ES-I3 (cell line): ENCODE measurements around the gene LMF1.

Experiments used
- H3K36me3 ChIP-seq: 2 replicates; pipeline ENCODE4 v1.6.1; 2013; ENCODE audit warnings: mild to moderate bottlenecking, low read length, control low read depth, moderate library complexity; ENCODE audit not compliant: insufficient read depth
- H3K4me1 ChIP-seq: 2 replicates; pipeline ENCODE4 v1.6.1; 2013; ENCODE audit warnings: mild to moderate bottlenecking, control low read depth, low read length; ENCODE audit not compliant: insufficient read depth
- H3K9ac ChIP-seq: 2 replicates; pipeline ENCODE4 v1.6.1; 2013; ENCODE audit warnings: low read depth, mild to moderate bottlenecking, low read length, moderate library complexity
- H3K9me3 ChIP-seq: 2 replicates; pipeline ENCODE4 v1.6.1; 2013; ENCODE audit warnings: mild to moderate bottlenecking, low read length, moderate library complexity; ENCODE audit not compliant: control insufficient read depth, insufficient read depth

The LMF1 gene

GRCh38 chr16:911604-912321, 59.0 kb downstream of the LMF1 start:
- H3K4me1 ChIP-seq: no peaks in the 10 kb centered on the region
- no peak overlapping the region for H3K9ac ChIP-seq
- no peaks in the 10 kb centered on the region for H3K36me3 ChIP-seq
- no peaks in the 10 kb centered on the region for H3K9me3 ChIP-seq

GRCh38 chr16:911101-911500, 59.7 kb downstream of the LMF1 start:
- H3K9ac ChIP-seq: no peak overlapping the region
- no peaks in the 10 kb centered on the region for H3K9me3 ChIP-seq
- no peaks in the 10 kb centered on the region for H3K4me1 ChIP-seq
- H3K36me3 ChIP-seq: no peaks in the 10 kb centered on the region

- H3K9ac ChIP-seq: no peak overlapping the region
- H3K36me3 ChIP-seq: no peaks in the 10 kb centered on the region
- H3K9me3 ChIP-seq: no peaks in the 10 kb centered on the region
- H3K4me1 ChIP-seq: no peaks in the 10 kb centered on the region
Measured at GRCh38 chr16:910181-910580, 60.6 kb downstream of the LMF1 start.

GRCh38 chr16:909281-910000, 61.3 kb downstream of the LMF1 start:
- no peaks in the 10 kb centered on the region for H3K9me3 ChIP-seq
- no peaks in the 10 kb centered on the region for H3K4me1 ChIP-seq
- no peaks in the 10 kb centered on the region for H3K36me3 ChIP-seq
- H3K9ac ChIP-seq: no peak overlapping the region

- Histone ChIP-seq H3K4me1 (no peaks in the 10 kb centered on the region), H3K9ac (no peak overlapping the region), H3K36me3 (no peaks in the 10 kb centered on the region), H3K9me3 (no peaks in the 10 kb centered on the region)
Measured at GRCh38 chr16:908526-909155, 62.1 kb downstream of the LMF1 start.

GRCh38 chr16:907842-908241, 62.9 kb downstream of the LMF1 start:
- H3K9ac ChIP-seq: no peak overlapping the region
- H3K36me3 ChIP-seq: no peaks in the 10 kb centered on the region
- no peaks in the 10 kb centered on the region for H3K9me3 ChIP-seq
- no peaks in the 10 kb centered on the region for H3K4me1 ChIP-seq

- Histone ChIP-seq H3K36me3 (no peaks in the 10 kb centered on the region), H3K9ac (no peak overlapping the region), H3K4me1 (no peaks in the 10 kb centered on the region), H3K9me3 (no peaks in the 10 kb centered on the region)
Measured at GRCh38 chr16:907361-907760, 63.4 kb downstream of the LMF1 start.

GRCh38 chr16:906296-906695, 64.5 kb downstream of the LMF1 start:
- Histone ChIP-seq H3K9me3 (no peaks in the 10 kb centered on the region), H3K4me1 (no peaks in the 10 kb centered on the region), H3K36me3 (no peaks in the 10 kb centered on the region), H3K9ac (no peak overlapping the region)

GRCh38 chr16:901715-902601, 68.8 kb downstream of the LMF1 start:
- Histone ChIP-seq H3K9ac (no peak overlapping the region), H3K36me3 (no peaks in the 10 kb centered on the region), H3K9me3 (no peaks in the 10 kb centered on the region), H3K4me1 (no peaks in the 10 kb centered on the region)

- Histone ChIP-seq H3K9me3 (no peaks in the 10 kb centered on the region), H3K9ac (no peak overlapping the region), H3K36me3 (no peaks in the 10 kb centered on the region), H3K4me1 (no peaks in the 10 kb centered on the region)
Measured at GRCh38 chr16:901149-901548, 69.6 kb downstream of the LMF1 start.

- no peaks in the 10 kb centered on the region for H3K4me1 ChIP-seq
- no peak overlapping the region for H3K9ac ChIP-seq
- H3K9me3 ChIP-seq: no peaks in the 10 kb centered on the region
- H3K36me3 ChIP-seq: no peaks in the 10 kb centered on the region
Measured at GRCh38 chr16:900211-900610, 70.6 kb downstream of the LMF1 start.

GRCh38 chr16:899683-900060, 71.1 kb downstream of the LMF1 start:
- Histone ChIP-seq H3K36me3 (no peaks in the 10 kb centered on the region), H3K9ac (no peak overlapping the region), H3K4me1 (no peaks in the 10 kb centered on the region), H3K9me3 (no peaks in the 10 kb centered on the region)

- H3K9ac ChIP-seq: no peak overlapping the region
- H3K36me3 ChIP-seq: no peaks in the 10 kb centered on the region
- H3K9me3 ChIP-seq: no peaks in the 10 kb centered on the region
- no peaks in the 10 kb centered on the region for H3K4me1 ChIP-seq
Measured at GRCh38 chr16:898761-899682, 71.8 kb downstream of the LMF1 start.
